ENCODE measurements around the gene SIX4.

DNA sequence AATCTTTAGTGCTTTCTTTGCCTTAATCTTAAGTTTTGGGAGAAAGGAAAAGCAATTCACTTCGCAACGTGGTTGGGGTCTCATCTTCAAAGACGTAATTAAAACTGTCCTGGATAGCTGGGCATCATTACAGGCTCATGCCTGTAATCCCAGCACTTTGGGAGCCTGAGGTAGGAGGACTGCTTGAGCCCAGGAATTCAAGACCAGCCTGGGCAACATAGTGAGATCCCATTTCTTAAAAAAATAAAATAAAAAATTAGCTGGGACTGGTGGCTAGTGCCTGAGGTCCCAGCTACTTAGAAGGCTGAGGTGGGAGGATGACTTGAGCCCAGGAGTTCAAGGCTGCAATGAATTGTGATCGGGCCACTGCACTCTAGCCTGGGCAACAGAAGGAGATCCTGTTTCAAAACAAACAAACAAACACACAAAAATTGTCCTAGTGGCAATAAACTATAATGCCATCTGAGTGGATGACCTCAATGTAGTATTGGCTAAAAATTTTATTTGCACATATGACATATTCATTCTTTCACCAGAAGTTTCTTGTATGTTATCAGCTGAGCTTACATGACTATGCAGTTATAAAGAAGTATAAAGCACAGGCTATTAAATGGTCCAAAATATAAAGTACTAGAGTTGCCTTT, 8.8 kb upstream of the SIX4 start:
- TF ChIP-seq, protein P1, sequence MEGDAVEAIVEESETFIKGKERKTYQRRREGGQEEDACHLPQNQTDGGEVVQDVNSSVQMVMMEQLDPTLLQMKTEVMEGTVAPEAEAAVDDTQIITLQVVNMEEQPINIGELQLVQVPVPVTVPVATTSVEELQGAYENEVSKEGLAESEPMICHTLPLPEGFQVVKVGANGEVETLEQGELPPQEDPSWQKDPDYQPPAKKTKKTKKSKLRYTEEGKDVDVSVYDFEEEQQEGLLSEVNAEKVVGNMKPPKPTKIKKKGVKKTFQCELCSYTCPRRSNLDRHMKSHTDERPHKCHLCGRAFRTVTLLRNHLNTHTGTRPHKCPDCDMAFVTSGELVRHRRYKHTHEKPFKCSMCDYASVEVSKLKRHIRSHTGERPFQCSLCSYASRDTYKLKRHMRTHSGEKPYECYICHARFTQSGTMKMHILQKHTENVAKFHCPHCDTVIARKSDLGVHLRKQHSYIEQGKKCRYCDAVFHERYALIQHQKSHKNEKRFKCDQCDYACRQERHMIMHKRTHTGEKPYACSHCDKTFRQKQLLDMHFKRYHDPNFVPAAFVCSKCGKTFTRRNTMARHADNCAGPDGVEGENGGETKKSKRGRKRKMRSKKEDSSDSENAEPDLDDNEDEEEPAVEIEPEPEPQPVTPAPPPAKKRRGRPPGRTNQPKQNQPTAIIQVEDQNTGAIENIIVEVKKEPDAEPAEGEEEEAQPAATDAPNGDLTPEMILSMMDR (IDR thresholded peaks at IDR 0.05) = no peak
- TF ChIP-seq POLR2AphosphoS5 (IDR thresholded peaks at IDR 0.05) (no peak), POLR2A (IDR thresholded peaks at IDR 0.05) (no peak)

Data from prostate gland (tissue), 2 donors.